GM23338 (cell line): ENCODE data around the gene NSD1.

Experiments
- CREB1 ChIP-seq: fragments of 250-450 bp; sonication (Bioruptor Pico); IDR thresholded peaks from 2 replicates; pipeline ENCODE4 v1.5.0; 2020; ENCODE audit warnings: low read depth, mild to moderate bottlenecking, moderate library complexity
- CTCF ChIP-seq, 2 experiments: fragments of 200-600 bp in 1 of 2; sonication (generic) in 1 of 2; conservative IDR thresholded peaks; 2 replicates each; pipeline versions ENCODE4 v1.5.1 to v1.6.1; 2016 to 2017; ENCODE audit warnings: antibody characterized with exemption in 2 of 2, low read depth in 2 of 2, mild to moderate bottlenecking in 2 of 2, moderate library complexity in 1 of 2
- EZH2 ChIP-seq: fragments of 200-600 bp; sonication (generic); IDR thresholded peaks from one replicate; pipeline ENCODE4 v1.8.0; 2017; ENCODE audit warnings: antibody characterized with exemption, mild to moderate bottlenecking, low read depth; ENCODE audit not compliant: unreplicated experiment
- JUNB ChIP-seq: IDR thresholded peaks from one replicate; pipeline ENCODE4 v1.6.1; 2016; ENCODE audit warnings: antibody characterized with exemption; ENCODE audit not compliant: unreplicated experiment
- POLR2AphosphoS5 ChIP-seq: IDR thresholded peaks from 2 replicates; pipeline ENCODE4 v1.6.1; 2016; ENCODE audit warnings: antibody characterized with exemption, low read depth
- REST ChIP-seq: IDR thresholded peaks from one replicate; pipeline ENCODE4 v1.6.1; 2018; ENCODE audit warnings: antibody characterized with exemption; ENCODE audit not compliant: unreplicated experiment

- TF ChIP-seq CTCF (conservative IDR thresholded peaks at IDR 0.05; ENCODE audit: low read depth in 2 of 2) (peak; percentile 99 to 100), EZH2 (no peak), POLR2AphosphoS5 (no peak), REST (no peak), CREB1 (CRISPR knock-in tag) (no peak), JUNB (no peak)
Observed at GRCh38 chr5:177111720-177112394, 21.7 kb upstream of the NSD1 start.
